Stimulated activated CD8-positive, alpha-beta memory T cell treated with anti-CD3 and anti-CD28 coated beads, Interleukin-2, amount 100 ng/mL, for 48 hours (primary cell): ENCODE results near the gene PAK5.

Experiments used
- DNase-seq, 2 donors: peaks; one replicate each; pipeline ENCODE4 v3.0.0-alpha.2; 2020; ENCODE audit warnings: low read depth in 2 of 2

Gene PAK5

GRCh38 chr20:9838378-9839295 lies at the start of gene PAK5:
Gene PAK5 (minus strand): TSS chr20:9839076. CDS start chr20:9644328, 194,748 bp downstream.
- no peak for DNase-seq

GRCh38 chr20:9887706-9888105 lies 48.8 kb upstream of the PAK5 start:
- no peak for DNase-seq

GRCh38 chr20:9886227-9886626 lies 47.4 kb upstream of the PAK5 start:
- DNase-seq: no peak

GRCh38 chr20:9884666-9885065 lies 45.8 kb upstream of the PAK5 start:
- no peak for DNase-seq

GRCh38 chr20:9884061-9884460 lies 45.2 kb upstream of the PAK5 start:
- DNase-seq: no peak

DNA sequence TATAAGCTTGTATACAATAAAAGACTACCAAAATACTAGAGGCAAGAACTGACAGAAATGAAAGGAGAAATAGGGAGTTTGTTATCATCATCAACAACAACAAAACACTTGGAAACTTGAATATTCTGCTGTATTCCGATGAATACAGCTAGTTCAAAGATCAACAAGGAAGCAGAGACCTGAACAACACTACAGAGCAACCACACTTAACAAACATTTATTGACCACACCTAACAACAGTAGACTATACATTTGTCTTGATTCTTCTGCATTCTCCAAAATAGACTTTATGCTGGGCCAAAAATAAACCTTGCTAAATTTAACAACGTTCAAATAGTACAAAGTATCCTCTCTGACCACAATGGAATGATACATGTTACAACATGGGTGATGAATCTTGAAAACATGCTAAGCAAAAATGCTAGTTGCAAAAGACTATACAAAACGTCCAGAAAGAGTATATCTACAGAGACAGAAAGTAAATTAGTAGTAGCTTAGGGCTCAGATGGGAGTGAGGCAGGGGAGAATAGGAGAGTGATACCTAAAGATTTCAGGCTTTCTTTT lies 39.1 kb upstream of the PAK5 start:
- DNase-seq: no peak

DNA sequence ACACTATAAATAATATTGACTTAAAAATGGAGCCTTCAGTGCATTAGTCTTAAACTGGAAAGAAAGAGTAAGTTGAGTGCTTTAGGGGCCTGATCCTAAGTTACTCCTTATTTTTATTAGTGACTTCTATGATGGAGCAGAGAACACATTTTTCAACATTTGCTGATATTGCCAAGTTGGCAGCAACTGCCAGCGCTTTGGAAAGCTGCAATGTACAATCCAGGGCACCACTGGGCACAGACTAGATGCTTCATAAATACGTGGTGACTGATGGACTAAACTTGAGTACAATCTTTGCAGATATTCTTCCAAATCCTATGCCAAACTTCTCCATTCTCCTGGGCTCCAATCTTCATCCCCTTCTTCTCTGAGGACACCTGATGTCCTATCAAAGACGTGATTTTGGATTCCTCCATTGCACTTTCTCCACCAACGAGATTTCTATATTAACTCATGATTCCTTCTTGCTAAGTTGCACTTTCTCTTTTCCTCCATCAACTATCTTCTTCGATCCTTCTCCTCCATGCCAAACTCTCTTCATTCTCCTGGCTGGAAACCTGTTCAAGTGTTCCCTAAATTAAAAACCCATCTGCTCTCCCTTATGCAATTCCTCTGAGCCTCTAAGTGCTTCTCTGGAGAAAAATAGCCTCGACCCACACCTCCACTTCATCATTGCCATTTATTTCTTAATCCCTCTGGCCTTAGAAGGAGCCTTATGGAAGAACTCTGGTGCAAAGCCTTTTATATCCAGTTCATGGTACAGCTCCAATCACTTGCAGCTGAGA lies 28.5 kb upstream of the PAK5 start:
- no peak for DNase-seq

DNA sequence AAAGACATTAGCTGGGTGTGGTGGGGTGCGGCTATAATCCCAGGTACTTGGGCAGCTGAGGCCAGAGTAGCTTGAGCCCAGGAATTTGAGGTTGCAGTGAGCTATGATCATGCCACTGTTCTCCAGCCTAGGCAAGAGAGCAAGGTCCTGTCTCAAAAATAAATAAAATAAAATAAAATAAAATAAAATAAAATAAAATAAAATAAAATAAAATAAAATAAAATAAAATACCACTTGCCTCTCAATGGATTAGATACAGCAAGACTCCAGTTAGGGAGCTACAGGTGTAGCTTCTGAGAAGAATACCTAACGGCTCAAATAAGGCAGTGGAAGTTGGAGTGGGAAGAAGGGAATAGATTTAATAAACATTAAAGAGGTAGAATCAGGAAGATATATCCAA lies 13.7 kb upstream of the PAK5 start:
- no peak for DNase-seq

- no peak for DNase-seq
Measured at GRCh38 chr20:9839626-9840025, 750 bp upstream of the PAK5 start.

GRCh38 chr20:9838035-9838377 lies 870 bp downstream of the PAK5 start:
- no peak for DNase-seq

- no peak for DNase-seq
Measured at GRCh38 chr20:9837634-9838033, 1.2 kb downstream of the PAK5 start.

DNA sequence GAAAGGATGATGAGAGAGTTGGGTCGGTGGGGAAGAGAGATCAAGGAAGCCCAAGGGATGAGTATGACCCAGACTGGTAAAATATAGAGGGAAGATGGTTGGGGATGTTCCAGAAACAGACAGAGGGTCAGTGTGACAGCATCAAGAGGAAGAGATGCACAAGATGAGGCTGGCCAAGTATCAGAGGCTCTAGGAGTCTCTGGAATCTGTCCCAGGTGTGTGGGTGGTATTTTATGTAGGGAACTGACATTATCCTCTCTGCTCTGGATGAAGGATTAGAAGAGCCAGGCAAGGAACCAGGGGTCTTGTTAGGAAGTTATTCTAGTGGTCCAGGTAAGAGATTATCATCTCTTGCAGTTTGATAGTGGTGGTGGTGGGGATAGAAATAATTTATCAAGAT lies 3.6 kb downstream of the PAK5 start:
- no peak for DNase-seq

- DNase-seq: no peak
Measured at GRCh38 chr20:9831032-9831431, 7.8 kb downstream of the PAK5 start.

GRCh38 chr20:9829835-9830234 lies 9.0 kb downstream of the PAK5 start:
- no peak for DNase-seq

- no peak for DNase-seq
Measured at GRCh38 chr20:9817654-9818053, 21.2 kb downstream of the PAK5 start.

- DNase-seq: no peak
Measured at GRCh38 chr20:9815632-9816031, 23.2 kb downstream of the PAK5 start.

- no peak for DNase-seq
Measured at GRCh38 chr20:9810738-9811137, 28.1 kb downstream of the PAK5 start.

DNA sequence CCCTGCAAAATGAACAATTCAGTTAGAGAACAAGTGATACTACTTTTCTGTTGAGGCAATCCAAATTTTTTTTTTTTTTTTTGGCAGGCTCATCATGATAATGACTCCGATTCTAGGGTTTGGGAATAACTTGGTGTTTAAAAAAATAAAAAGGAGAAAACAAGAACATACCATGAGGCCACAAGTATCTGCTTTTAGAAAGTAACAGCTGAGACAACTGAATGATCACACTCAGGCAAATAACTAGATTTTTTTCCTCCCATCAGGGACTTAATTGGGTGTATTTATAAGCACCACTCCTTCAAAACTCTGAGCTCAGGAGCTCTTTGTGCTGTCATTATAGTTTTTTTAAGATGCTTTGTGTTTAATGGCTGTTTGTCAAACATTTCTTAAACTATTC lies 29.6 kb downstream of the PAK5 start:
- no peak for DNase-seq

DNA sequence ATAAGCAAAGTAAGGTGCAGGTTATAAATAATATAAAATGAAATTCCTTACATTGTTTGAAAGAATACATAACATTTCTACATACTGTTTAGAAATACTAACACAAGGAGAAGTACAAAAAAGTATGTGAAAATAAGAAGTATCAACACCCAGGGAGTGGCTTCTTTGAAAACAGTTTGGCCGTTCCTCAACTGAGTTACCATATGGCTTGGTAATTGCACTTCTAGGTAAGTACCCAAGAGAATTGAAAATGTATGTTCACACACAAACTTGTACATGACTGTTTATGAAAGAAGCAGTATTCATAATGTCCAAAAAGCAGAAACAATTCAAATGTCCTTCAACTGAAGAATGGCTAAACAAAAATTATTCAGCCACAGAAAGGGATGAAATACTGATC lies 30.7 kb downstream of the PAK5 start:
- no peak for DNase-seq

DNA sequence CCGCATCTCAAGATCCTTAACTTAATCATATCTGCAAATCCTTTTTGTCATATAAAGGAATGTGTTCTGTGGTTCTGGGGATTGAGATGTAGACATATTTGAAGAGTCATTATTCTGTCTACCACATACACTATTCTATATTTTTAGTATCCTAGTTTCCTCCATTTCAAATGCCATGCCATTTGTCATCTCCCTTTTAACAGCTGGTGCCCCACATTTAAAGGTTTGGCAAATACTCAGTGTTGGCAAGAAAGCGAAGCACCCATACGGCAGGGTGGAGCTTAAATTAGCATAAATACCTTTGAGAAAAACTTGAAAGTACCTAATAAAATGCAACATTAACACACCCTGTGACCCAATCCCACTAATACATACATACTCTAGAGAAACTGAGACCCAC lies 31.7 kb downstream of the PAK5 start:
- DNase-seq: no peak

DNA sequence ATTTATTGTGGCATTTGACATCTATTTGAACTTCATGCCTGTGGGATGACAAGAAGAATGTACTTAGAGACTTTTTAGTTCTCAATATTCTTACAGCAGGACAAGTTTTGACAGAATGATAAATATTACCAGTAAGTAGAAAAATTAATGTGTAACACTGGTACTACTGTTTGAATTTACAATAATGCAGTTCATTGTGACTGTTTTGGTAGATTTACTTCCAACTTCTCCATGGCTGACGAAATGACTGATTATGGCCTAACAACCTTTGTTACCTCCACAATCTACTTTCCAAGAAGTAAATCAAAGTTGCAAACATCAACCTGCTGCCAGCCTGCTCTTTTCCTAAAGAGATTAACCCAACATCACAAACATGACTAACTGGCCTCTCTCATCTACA lies 38.5 kb downstream of the PAK5 start:
- DNase-seq: no peak

DNA sequence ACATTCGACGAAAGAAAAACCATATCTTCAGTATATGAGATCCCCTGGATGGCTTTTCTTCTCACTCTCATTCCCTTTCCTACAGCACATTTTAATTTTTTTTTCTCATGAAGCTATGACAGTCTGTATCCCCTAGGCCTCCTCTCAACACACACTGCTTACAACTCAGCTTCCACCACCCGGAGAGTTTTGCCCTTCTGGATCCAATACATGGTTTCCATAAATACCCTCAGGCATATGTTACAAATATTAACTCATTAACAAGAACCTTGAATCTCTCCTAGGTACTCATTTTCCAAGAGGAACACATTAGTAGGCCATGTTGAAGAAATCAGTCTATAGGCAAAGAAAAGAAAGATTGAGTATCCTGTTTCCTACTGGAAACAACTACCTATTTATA lies 44.0 kb downstream of the PAK5 start:
- DNase-seq: no peak

GRCh38 chr20:9792674-9793073 lies 46.2 kb downstream of the PAK5 start:
- no peak for DNase-seq
